ENCODE measurements around the gene KRTAP3-1.
"Not testable (repeated sequence)": the region's sequence is repeated elsewhere in the genome, so short reads cannot be mapped to it uniquely, and the experiment has no call there.

Gene KRTAP3-1

GRCh38 chr17:41008811-41009210 is at the start of gene KRTAP3-1:
Gene KRTAP3-1, minus strand, starts transcription at chr17:41009128. Its CDS starts 54 bp downstream, at chr17:41009074.
- DNase-seq (ENCODE audit: low read depth in 2 of 3, low spot score in 1 of 3) = no peak

GRCh38 chr17:41057547-41057946 is 48.6 kb upstream of the KRTAP3-1 start:
- DNase-seq (ENCODE audit: low read depth in 2 of 3, low spot score in 1 of 3) = no peak

- not testable (repeated sequence) for DNase-seq (ENCODE audit: low read depth in 2 of 3, low spot score in 1 of 3)
Measured at GRCh38 chr17:41055130-41055529, 46.2 kb upstream of the KRTAP3-1 start, which contains the start of gene KRTAP2-2. Gene KRTAP2-2, minus strand, starts transcription at chr17:41055230. Its CDS starts 19 bp downstream, at chr17:41055211.

- not testable (repeated sequence) for DNase-seq (ENCODE audit: low read depth in 2 of 3, low spot score in 1 of 3)
Measured at GRCh38 chr17:41054556-41054955, 45.6 kb upstream of the KRTAP3-1 start.

GRCh38 chr17:41054025-41054424 is 45.1 kb upstream of the KRTAP3-1 start:
- no peak for DNase-seq (ENCODE audit: low read depth in 2 of 3, low spot score in 1 of 3)

- no peak for DNase-seq (ENCODE audit: low read depth in 2 of 3, low spot score in 1 of 3)
Measured at GRCh38 chr17:41052566-41052965, 43.6 kb upstream of the KRTAP3-1 start.

- DNase-seq (ENCODE audit: low read depth in 2 of 3, low spot score in 1 of 3) = no peak
Measured at GRCh38 chr17:41049110-41049509, 40.2 kb upstream of the KRTAP3-1 start.

GRCh38 chr17:41048441-41048840 is 39.5 kb upstream of the KRTAP3-1 start:
- no peak for DNase-seq (ENCODE audit: low read depth in 2 of 3, low spot score in 1 of 3)

- not testable (repeated sequence) for DNase-seq (ENCODE audit: low read depth in 2 of 3, low spot score in 1 of 3)
Measured at GRCh38 chr17:41046735-41047465, 38.0 kb upstream of the KRTAP3-1 start, which contains the start of gene KRTAP2-1. Gene KRTAP2-1, minus strand, starts transcription at chr17:41047316. Its CDS starts 49 bp downstream, at chr17:41047267.

- DNase-seq (ENCODE audit: low read depth in 2 of 3, low spot score in 1 of 3) = no peak
Measured at GRCh38 chr17:41042953-41043352, 34.0 kb upstream of the KRTAP3-1 start.

GRCh38 chr17:41040783-41041571 is 32.0 kb upstream of the KRTAP3-1 start, which contains the start of gene KRTAP1-1:
Gene KRTAP1-1, minus strand, starts transcription at chr17:41041450. Its CDS starts 53 bp downstream, at chr17:41041397.
- DNase-seq (ENCODE audit: low read depth in 2 of 3, low spot score in 1 of 3) = not testable (repeated sequence)

- no peak for DNase-seq (ENCODE audit: low read depth in 2 of 3, low spot score in 1 of 3)
Measured at GRCh38 chr17:41037853-41038350, 29.0 kb upstream of the KRTAP3-1 start.

GRCh38 chr17:41034346-41034935 is 25.5 kb upstream of the KRTAP3-1 start, which contains the start of gene KRTAP1-3:
Gene KRTAP1-3, minus strand, starts transcription at chr17:41034874. Its CDS starts 53 bp downstream, at chr17:41034821.
- DNase-seq (ENCODE audit: low read depth in 2 of 3, low spot score in 1 of 3) = not testable (repeated sequence)

- DNase-seq (ENCODE audit: low read depth in 2 of 3, low spot score in 1 of 3) = no peak
Measured at GRCh38 chr17:41029633-41030245, 20.8 kb upstream of the KRTAP3-1 start, which contains the start of gene KRTAP1-4. Gene KRTAP1-4, minus strand, starts transcription at chr17:41030195. Its CDS starts 117 bp downstream, at chr17:41030078.

GRCh38 chr17:41026715-41027471 is 18.0 kb upstream of the KRTAP3-1 start, which contains the start of gene KRTAP1-5:
Gene KRTAP1-5, minus strand, starts transcription at chr17:41027208. Its CDS starts 53 bp downstream, at chr17:41027155.
- no peak for DNase-seq (ENCODE audit: low read depth in 2 of 3, low spot score in 1 of 3)

- DNase-seq (ENCODE audit: low read depth in 2 of 3, low spot score in 1 of 3) = no peak
Measured at GRCh38 chr17:41024697-41025096, 15.8 kb upstream of the KRTAP3-1 start.

- no peak for DNase-seq (ENCODE audit: low read depth in 2 of 3, low spot score in 1 of 3)
Measured at GRCh38 chr17:41020336-41020735, 11.4 kb upstream of the KRTAP3-1 start.

- DNase-seq (ENCODE audit: low read depth in 2 of 3, low spot score in 1 of 3) = no peak
Measured at GRCh38 chr17:41019415-41019814, 10.5 kb upstream of the KRTAP3-1 start.

GRCh38 chr17:41018541-41018940 is 9.6 kb upstream of the KRTAP3-1 start:
- no peak for DNase-seq (ENCODE audit: low read depth in 2 of 3, low spot score in 1 of 3)

All from stimulated activated CD4-positive, alpha-beta T cell treated with anti-CD3 and anti-CD28 coated beads, Interleukin-12 subunit alpha, Interleukin-12 subunit beta, amount 100 ng/mL, for 48 hours (primary cell).